RWPE2 (cell line): ENCODE measurements around the gene SPRR4.

Experiments
- ATAC-seq: fragments of 200-7000 bp; cut with Tn5 transposase; 3 replicates; pipeline ENCODE4 v1.9.1; 2021; ENCODE audit warnings: low read depth
- DNase-seq: peaks from one replicate; pipeline ENCODE4 v3.0.0-alpha.2; 2020; ENCODE audit warnings: low spot score
- H3K27ac ChIP-seq: fragments of 450-650 bp; 2 replicates; pipeline ENCODE4 v1.5.1; 2017; ENCODE audit warnings: mild to moderate bottlenecking; ENCODE audit not compliant: poor library complexity, severe bottlenecking
- H3K27me3 ChIP-seq: fragments of 250-450 bp; sonication (Bioruptor Pico); 2 replicates; pipeline ENCODE4 v1.5.1; 2021; ENCODE audit warnings: mild to moderate bottlenecking, moderate library complexity; ENCODE audit not compliant: insufficient read depth, poor library complexity, severe bottlenecking
- H3K36me3 ChIP-seq: fragments of 250-450 bp; sonication (Bioruptor Pico); 2 replicates; pipeline ENCODE4 v1.5.1; 2020; ENCODE audit warnings: low read depth, mild to moderate bottlenecking, moderate library complexity
- H3K4me1 ChIP-seq: fragments of 250-450 bp; sonication (Bioruptor Pico); 2 replicates; pipeline ENCODE4 v1.5.1; 2021; ENCODE audit warnings: mild to moderate bottlenecking, moderate library complexity; ENCODE audit not compliant: insufficient read depth, poor library complexity, severe bottlenecking
- H3K4me3 ChIP-seq: fragments of 250-450 bp; sonication (Bioruptor Pico); 2 replicates; pipeline ENCODE4 v1.5.1; 2021; ENCODE audit warnings: mild to moderate bottlenecking, moderate library complexity; ENCODE audit not compliant: severe bottlenecking
- H3K9me3 ChIP-seq: fragments of 250-450 bp; sonication (Bioruptor Pico); 2 replicates; pipeline ENCODE4 v1.5.1; 2021; ENCODE audit warnings: mild to moderate bottlenecking, moderate library complexity; ENCODE audit not compliant: severe bottlenecking
- CTCF ChIP-seq: fragments of 450-650 bp; IDR thresholded peaks from one replicate; pipeline ENCODE4 v1.5.1; 2017; ENCODE audit warnings: mild to moderate bottlenecking, moderate library complexity; ENCODE audit not compliant: poor library complexity, severe bottlenecking

The SPRR4 gene

GRCh38 chr1:152959273-152959672 is 11.2 kb upstream of the SPRR4 start:
- Histone ChIP-seq H3K9me3 (no peaks in the 10 kb centered on the region), H3K4me3 (no peak overlapping the region), H3K27ac (no peak overlapping the region), H3K27me3 (no peaks in the 10 kb centered on the region), H3K4me1 (peaks cover 8% of the 10 kb centered on the region), H3K36me3 (no peaks in the 10 kb centered on the region)
- no peak for TF ChIP-seq CTCF
- no peak for ATAC-seq
- DNase-seq, result no peak

- Histone ChIP-seq H3K27me3 (no peaks in the 10 kb centered on the region), H3K27ac (no peak overlapping the region), H3K36me3 (no peaks in the 10 kb centered on the region), H3K4me1 (peaks cover 1% of the 10 kb centered on the region), H3K4me3 (no peak overlapping the region), H3K9me3 (no peaks in the 10 kb centered on the region)
- ATAC-seq (no peak), DNase-seq (no peak)
- no peak for TF ChIP-seq CTCF
Observed at GRCh38 chr1:152959801-152960451, 10.5 kb upstream of the SPRR4 start.

GRCh38 chr1:152960452-152961044 is 9.9 kb upstream of the SPRR4 start:
- Histone ChIP-seq H3K4me3 (no peak overlapping the region), H3K36me3 (no peaks in the 10 kb centered on the region), H3K4me1 (no peaks in the 10 kb centered on the region), H3K9me3 (no peaks in the 10 kb centered on the region), H3K27ac (no peak overlapping the region), H3K27me3 (no peaks in the 10 kb centered on the region)
- no peak for TF ChIP-seq CTCF
- DNase-seq, result no peak
- no peak for ATAC-seq

GRCh38 chr1:152961226-152961891 is 9.1 kb upstream of the SPRR4 start:
- Histone ChIP-seq H3K27me3 (no peaks in the 10 kb centered on the region), H3K4me1 (no peaks in the 10 kb centered on the region), H3K4me3 (no peak overlapping the region), H3K9me3 (no peaks in the 10 kb centered on the region), H3K36me3 (no peaks in the 10 kb centered on the region), H3K27ac (no peak overlapping the region)
- no peak for ATAC-seq
- no peak for TF ChIP-seq CTCF
- DNase-seq, result no peak
